GM19025 (cell line): Measurements from ENCODE around the gene TNNI2.

Source experiments
- ATAC-seq: cut with Tn5 transposase; IDR thresholded peaks from one replicate; pipeline ENCODE4 v1.9.1; 2021; ENCODE audit warnings: mild to moderate bottlenecking, low read depth, moderate library complexity; ENCODE audit not compliant: unreplicated experiment

TNNI2 gene

DNA sequence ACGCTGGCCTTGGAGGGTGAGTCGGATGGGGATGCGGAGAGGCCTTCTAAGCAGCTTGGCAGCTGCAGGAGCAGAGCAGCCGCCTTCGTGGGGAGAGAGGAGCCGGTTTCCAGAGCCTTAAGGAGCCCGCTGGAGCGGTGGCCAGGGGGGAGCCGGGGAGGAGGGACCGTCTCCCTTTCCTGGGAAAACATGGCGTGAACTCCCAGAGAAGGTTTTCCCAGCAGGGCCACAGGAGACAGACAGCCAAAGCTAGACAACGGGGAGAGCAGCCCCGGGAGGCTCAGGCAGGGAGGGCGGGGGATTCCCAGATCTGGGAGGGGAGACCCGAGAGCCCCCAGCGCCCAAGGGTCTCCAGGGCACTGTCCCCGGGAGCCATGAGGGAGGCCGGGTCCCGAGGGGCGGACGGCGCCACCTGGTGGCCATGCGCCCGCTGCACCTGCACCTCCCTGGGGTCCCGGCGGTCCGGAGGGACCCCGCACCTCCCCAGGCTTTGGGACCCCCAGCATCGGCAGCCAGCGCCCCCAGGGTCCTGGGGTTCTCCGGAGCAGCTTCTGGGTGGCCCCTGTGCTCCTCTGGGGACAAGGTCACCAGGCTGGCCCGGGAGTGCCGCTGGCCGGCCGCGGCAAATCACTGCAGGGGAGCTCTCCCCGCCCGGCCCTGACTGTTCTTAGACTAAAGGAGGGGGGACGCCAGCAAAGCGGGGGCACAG is 6.4 kb upstream of the TNNI2 start:
- no peak for ATAC-seq

DNA sequence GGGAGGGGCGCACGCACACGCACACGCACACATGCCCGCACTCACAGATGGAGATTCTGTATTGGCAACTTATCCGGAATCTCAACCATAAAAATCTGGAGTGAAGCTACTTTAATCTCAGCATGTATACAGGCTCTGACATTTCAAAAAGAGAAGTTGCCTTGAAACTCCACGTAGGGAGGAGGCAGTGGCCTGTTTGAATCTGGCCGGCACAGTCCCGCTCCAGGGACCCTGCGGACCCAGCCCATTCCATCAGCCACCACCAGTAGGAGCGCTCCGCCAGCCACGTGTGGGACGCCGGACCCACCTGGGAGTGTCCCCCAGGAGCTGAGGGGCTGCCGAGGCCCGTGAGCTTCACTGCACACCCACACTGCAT is 5.9 kb upstream of the TNNI2 start:
- no peak for ATAC-seq

DNA sequence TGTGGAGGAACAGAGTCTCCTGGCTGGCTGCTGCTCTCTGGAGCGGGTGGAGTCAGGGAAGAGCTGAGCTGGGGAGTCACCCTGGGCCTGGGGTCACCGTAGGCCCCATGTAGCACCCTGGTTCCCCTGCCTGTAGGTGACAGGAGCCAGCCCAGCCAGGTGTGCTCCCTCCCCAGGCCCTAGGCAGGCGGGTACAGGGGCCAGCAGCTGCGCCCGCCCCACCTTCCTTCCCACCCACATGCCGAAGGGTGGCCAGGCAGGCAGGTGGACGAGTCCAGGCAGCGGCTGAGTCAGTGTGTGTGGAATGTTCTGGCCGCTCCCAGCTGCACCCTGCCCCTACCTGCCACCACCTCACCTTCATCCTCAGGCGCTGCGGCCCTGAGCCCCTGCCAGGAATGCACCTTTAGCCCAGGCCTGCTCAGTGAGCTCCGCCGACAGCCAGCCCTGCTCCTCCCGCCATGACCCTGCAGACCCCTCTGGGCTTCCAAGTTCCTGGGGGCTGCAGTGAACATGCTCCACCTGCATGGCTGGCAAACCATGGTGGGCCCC is 4.6 kb upstream of the TNNI2 start:
- no peak for ATAC-seq

DNA sequence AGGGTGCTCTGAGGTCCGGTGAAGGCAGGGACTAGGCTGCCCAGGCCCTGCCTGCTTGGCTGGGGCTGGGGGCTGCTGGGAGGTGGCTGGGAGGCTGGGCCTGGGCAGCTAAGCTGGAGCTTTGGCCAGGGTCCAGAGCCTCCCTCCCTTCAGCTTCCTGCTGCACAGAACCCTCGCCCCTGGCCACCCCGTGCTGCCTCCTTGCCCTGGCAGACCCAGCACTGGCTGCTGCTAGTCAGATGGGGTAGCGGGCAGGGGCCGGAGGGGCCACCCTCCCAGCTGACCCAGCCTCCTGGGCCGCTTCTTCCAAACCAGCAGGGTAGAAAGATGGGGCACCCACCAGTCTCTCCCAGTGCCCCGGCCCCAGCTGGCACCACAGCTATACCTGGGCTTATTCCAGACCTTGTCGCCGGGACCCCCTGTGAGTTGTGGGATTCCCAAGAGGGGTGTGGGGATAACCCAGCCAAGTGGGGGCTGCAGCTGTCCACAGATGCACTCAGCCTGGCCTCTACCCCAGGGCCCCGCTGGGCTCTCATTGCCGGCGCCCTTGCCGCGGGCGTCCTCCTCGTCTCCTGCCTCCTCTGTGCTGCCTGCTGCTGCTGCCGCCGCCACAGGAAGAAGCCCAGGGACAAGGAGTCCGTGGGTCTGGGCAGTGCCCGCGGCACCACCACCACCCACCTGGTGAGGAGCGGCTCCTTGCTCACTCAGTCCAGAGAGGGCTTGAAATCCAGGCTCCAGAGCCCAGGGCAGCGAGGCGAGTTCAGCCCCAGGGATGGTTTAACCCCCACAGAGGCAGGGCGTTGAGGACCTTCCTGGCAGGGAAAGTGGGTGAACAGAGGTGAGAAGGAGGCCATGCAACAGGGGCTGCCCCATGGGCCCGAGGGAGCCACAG is 3.8 kb upstream of the TNNI2 start, which contains the start of gene SYT8:
SYT8 (plus strand) TSS at position 212 of the 892 bp plus-strand sequence; CDS start at position 328, 116 bp downstream.
- ATAC-seq, result no peak

DNA sequence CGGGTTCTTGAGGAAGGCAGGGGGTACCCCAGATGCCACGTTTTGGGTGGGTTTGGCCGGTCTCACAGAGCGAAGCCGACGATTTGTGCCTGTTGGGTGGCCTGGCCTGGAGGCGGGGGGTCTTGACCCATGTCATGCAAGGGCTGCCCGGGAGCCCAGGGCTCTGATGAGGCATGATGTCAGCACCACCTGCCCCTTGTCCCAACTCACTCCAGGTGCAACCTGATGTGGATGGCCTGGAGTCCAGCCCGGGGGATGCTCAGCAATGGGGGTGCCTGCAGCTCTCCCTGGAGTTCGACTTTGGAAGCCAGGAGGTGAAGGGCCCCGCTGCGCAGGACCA is 3.1 kb upstream of the TNNI2 start:
- ATAC-seq, result no peak

DNA sequence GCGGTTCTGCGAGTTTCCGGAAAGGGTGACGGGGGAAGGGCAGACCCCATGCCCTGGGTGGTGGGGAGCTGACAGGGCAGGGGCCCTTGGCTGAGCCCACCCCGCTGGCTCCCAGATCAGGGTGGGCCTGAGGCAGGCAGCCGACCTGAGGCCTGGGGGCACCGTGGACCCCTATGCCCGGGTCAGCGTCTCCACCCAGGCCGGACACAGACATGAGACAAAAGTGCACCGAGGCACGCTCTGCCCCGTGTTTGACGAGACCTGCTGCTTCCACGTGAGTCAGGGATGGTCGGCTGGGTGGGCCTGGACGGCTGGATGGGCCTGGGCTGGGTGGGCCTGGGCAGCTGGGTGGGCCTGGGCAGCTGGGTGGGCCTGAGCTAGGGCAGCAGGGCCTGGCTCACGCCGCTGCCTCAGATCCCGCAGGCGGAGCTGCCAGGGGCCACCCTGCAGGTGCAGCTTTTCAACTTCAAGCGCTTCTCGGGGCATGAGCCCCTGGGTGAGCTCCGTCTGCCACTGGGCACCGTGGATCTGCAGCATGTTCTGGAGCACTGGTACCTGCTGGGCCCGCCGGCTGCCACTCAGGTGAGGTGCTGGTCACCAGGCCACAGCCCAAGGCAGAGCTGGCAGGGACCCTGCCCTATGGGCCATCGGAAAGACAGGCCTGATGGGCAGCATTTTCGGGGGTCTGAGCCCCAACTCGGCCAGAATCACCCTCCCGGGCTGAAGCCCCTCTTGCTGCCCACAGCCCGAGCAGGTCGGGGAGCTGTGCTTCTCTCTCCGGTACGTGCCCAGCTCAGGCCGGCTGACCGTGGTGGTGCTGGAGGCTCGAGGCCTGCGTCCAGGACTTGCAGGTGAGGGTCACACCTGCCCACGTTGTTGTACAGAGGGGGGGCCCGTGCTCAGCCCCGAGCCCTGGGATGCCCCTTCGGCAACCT is 2.5 kb upstream of the TNNI2 start:
- ATAC-seq, result no peak

DNA sequence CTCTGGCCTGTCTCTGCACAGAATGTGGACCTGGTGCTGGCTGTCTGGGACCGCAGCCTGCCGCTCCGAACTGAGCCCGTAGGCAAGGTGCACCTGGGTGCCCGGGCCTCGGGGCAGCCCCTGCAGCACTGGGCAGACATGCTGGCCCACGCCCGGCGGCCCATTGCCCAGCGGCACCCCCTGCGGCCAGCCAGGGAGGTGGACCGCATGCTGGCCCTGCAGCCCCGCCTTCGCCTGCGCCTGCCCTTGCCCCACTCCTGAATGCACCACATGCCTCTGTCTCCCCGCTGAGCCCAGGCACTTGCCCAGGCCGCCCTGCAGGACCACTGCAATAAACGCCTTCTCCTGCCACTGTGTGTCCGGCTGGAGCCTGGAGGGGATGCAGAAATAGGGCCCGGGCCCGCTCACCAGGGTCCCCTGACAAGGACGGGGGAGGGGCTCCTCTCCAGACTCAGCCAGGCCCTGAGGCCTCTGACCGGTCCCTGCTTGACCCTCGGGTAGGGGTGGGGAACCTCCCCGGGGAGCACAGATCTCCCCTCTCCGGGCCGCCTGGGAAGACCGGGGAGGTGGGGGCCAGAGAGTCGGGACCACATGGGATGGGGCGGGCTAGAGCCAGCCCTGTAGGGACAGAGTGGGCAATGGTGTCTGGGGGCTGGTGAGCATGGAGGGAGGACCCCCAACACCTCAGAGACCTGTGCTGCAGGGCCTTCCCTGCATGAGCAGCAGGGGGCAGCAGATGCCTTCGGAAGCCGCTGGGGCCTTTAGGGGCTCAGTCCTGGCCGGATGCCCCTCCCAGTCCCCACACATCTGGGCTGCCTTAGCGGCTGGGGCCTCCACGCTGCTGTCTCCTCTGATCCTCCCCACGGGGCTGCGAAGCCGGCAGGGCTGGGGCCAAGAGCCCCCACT is 1.4 kb upstream of the TNNI2 start:
- peak; percentile 57 for ATAC-seq

DNA sequence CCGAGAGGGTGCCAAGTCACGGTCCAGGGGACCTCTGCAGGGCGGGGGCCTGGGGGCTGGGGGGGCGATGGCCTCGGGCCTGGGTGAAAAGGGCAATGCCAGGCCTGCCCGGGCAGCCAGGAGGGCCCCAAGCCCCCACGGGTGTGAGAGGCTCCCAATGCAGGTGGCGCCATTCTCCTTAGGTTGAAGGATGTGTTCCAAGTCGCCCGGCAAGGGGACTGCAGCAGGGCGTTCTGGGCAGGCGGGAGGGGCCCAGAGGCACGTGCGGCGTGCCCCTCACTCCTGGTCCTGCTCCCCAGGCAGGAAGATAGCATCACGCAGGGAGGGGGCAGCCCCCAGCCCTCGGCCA is 730 bp upstream of the TNNI2 start:
- ATAC-seq, result no peak

DNA sequence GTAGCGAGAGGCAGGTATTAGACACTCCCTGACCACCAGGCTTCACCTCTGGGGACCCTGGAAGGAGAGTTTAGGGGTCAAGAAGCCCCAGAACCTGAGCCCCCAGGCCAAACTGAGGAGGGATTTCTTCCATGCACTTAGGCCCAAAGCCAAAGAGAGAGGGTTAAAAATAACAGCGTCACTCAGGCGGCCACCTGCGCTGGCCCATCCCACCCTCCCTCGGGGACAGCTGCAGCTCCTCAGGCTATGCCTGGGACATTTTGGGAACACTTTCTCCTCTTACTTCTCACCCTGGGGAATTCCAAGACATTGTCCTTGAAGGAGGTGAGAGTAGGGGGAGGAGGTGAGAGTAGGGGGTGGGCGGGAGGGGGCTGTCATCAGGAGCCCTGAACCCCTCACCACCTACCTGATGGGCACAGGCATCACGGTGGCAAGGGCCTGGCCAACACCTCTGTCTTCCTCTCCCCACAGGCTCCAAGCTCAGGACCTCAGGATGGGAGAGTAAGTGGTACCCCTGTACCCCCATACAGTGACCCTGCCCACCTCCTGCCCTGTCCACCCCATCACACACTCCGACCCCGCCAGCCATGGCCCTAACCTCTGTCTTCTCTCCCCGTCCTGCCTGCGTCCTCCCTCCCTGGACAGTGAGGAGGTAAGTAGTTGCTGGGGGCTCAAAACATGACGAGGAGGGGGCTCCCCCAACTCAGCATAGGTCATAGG is 583 bp downstream of the TNNI2 start:
- ATAC-seq, result no peak

DNA sequence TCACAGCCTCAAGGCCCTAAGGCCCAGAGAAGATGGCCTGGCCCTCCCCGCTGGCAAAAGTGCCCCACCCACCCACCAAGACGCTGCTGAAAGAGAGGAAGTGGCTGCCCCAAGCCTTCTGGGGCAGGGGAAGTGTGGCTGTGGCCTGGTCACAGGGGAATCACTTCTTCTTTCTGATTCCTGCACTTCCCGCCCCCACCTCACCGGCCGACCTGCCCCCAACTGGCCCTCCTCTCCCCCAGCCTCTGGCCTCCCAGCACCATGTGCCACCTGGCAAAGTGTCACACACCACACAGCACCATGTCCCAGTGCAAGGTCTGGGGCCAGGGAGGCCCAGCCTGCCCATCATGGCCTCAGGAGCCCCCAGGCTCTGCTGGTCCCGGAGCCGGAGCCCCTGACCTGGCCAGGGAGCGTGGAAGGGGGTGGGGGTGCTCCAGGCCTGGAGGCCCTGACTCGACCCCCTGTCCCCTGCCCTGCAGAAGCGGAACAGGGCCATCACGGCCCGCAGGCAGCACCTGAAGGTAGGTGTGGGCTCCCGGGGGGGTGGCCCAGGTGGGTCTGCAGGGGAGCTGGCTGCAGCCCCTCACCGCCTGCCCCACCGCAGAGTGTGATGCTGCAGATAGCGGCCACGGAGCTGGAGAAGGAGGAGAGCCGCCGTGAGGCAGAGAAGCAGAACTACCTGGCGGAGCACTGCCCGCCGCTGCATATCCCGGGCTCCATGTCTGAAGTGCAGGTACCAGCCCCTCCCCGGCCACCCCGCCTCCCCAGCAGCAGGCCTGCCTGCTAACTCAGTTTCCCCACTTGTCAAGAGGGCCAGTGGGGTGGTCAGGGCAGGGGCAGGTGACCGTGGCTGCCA is 1.4 kb downstream of the TNNI2 start:
- ATAC-seq, result no peak

DNA sequence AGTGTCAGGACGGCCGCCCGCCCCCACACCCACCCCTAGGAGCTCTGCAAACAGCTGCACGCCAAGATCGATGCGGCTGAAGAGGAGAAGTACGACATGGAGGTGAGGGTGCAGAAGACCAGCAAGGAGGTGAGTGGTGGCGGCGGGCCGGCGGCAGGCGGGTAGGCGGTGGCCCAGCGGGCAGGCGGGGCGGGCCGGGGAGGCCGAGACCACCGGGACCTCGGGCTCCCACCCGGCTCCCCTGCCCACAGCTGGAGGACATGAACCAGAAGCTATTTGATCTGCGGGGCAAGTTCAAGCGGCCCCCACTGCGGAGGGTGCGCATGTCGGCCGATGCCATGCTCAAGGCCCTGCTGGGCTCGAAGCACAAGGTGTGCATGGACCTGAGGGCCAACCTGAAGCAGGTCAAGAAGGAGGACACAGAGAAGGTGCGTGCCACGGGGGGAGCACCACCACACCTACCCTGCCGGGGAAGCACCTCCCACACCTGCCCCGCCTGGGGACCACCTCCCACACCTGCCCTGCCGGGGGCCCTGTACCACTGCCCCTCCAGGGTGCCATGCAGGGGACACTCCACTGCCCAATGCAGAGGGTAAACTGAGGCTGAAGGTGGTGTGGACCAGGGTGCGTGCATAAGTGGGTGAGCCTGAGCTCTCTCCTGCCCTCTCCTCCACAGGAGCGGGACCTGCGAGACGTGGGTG is 2.1 kb downstream of the TNNI2 start:
- ATAC-seq, result no peak

DNA sequence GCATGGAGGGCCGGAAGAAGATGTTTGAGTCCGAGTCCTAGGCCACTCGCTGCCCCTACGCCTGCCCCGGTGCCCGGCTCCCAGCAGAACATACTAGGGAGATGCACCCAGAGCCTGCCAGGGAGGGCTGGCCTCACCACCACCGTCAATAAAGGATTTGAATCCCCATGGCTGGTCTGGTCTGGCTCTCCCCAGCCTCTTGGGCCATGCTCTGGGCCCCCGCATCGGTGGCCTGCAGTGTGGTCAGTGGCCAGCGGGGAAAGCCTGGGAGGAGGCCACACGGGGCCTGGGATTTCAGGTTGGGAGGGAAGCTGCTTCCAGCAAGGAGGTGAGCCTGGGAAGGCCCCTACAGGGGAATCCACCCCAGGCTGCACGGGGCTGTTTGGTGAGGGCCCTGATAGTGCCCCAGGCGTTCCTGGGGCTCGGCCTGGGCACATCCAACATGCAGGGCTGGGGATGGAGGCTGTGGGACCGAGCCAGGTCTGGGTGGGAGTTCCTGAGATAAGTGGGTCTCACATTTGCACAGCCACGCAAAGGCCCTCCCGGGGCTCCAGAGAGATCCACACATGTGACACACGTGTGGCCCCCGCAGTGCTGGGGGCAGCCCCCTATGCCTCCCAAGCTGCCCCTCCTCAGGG is 2.8 kb downstream of the TNNI2 start:
- no peak for ATAC-seq

DNA sequence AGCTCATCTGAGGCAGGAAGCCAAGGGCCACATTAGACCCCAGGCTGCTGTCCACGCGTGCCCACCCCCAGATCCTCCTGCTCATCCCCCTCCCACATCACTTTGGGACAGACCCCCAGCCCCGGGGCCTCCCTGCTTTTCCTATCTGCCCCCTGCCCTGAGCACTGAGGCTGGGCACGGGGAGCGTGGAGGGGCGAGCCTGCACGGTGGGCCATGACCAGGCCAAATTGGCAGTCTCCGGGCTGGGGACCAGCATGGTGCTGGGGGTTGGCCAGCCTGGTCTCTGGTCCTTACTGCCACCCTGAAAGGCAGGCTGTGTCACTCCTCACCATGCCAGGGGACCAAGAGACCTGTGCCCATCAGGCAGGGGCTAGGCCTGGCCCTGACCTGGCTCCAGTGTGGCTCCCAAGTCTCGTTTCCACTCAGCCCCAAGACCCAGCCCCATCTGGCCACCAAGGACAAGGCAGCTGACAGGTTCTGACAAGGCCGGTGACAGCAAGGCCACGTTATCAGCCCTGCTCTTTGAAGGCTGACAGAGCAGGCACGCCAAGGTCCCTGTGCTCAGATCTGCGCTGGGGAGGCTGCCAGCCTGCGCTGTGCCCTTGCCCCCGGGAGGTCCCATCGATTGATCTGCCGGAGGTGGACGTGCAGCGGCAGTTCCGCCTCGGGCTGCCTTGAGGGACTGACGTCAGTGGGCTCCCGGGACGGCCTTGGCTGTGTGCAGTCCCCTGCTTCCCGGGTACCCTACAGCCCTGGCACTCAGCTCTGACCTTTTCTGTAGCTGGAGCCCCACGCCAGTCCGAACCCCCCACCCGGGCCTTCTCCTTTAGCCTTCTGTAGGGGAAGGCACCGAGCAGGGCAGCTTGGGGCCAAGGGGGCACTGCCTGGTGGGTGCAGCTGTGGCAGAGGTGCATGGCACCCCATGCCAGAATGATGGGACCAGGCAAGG is 3.6 kb downstream of the TNNI2 start:
- no peak for ATAC-seq

DNA sequence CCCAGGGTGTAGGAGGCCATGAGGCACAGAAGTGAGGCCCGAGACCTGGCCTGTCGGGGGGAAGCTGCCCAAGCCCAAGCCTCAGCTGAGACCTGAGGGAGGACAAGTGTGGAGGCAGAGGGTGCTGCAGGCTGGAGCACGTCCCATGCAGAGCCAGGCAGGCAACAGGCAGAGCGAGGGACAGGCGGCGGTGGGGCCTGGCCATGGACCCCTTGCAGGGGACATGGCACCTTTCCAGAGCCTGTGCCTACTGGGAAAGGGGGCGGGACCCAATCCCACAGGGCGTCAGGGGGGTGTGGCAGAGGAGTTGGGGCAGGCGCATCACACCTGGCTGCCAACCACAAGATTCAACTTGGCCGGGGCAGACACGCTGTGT is 4.3 kb downstream of the TNNI2 start:
- no peak for ATAC-seq

DNA sequence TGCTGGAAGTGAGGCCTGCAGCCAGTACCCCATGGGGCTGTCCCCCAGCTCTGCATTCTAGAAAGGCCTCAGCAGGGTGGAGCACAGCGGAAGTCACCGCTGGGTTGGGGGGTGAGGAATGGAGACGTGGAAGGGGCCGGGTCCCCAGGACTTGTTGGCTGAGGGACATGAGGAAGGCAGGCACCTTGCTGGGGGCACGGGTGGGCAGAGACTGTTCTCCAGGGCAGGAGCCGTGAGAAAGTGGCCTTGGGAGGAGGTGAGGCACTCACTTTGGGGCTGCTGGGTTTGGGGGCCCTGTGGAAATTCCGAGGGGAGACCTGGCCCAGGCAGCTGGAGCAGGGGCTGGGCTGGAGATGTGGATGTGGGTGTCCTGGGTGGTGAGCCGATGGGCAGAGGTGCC is 5.0 kb downstream of the TNNI2 start:
- ATAC-seq, result no peak
